Gastrocnemius medialis (tissue), 4 donors: ENCODE data around the gene SERPINE3.

Experiments
- POLR2A ChIP-seq, 2 donors: fragments of 450-650 bp; IDR thresholded peaks; one replicate each; pipeline ENCODE4 v1.6.1; 2017; ENCODE audit warnings: antibody characterized with exemption in 2 of 2, mild to moderate bottlenecking in 2 of 2, moderate library complexity in 2 of 2
- TF ChIP-seq, protein P1 (sequence below), 5 experiments: fragments of 450-650 bp in 3 of 5; fragments of 200-600 bp in 2 of 5; sonication (generic) in 2 of 5; IDR thresholded peaks in 4 of 5; conservative IDR thresholded peaks in 1 of 5; 1 replicate in 4 of 5; 2 replicates in 1 of 5; pipeline ENCODE4 v1.5.1; 2016 to 2019; ENCODE audit warnings: antibody characterized with exemption in 5 of 5, mild to moderate bottlenecking in 3 of 5, moderate library complexity in 3 of 5

DNA sequence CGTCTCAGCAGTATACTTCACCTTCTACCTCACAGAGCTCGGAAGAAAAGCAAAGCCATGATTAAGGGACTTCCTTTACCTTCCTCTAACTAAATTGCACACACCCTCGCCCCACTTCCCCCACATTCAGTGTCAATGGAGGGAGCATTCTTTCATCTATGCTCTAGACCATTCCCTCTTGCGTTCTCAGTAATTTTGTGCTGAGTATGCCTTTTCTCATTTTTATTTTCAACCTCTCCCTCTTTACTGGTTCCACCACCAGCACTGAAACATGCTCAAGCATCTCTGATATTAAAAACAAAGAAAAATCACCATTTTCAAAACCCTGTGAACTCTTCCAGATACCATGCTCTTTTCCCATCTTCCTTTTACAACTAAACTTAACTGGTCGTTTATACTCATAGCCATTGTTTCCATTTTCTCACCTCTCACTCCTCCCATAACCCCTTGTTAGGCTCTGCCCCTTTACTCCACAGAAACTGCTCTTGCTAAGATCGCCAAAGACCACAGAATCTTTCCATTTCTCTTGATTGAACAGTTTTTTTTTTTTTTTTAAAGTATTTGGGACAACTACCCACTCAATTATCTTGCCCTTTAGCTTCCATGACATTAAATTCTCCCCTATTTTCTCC lies 32.4 kb downstream of the SERPINE3 start:
- TF ChIP-seq, protein P1, sequence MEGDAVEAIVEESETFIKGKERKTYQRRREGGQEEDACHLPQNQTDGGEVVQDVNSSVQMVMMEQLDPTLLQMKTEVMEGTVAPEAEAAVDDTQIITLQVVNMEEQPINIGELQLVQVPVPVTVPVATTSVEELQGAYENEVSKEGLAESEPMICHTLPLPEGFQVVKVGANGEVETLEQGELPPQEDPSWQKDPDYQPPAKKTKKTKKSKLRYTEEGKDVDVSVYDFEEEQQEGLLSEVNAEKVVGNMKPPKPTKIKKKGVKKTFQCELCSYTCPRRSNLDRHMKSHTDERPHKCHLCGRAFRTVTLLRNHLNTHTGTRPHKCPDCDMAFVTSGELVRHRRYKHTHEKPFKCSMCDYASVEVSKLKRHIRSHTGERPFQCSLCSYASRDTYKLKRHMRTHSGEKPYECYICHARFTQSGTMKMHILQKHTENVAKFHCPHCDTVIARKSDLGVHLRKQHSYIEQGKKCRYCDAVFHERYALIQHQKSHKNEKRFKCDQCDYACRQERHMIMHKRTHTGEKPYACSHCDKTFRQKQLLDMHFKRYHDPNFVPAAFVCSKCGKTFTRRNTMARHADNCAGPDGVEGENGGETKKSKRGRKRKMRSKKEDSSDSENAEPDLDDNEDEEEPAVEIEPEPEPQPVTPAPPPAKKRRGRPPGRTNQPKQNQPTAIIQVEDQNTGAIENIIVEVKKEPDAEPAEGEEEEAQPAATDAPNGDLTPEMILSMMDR (IDR thresholded peaks at IDR 0.05 in 4 of 5, conservative IDR thresholded peaks at IDR 0.05 in 1 of 5) = no peak
- no peak for TF ChIP-seq POLR2A (IDR thresholded peaks at IDR 0.05)
